ENCODE data around the gene CREBBP.

The CREBBP gene

GRCh38 chr16:3856367-3857141, 24.0 kb downstream of the CREBBP start:
- H3K4me3 ChIP-seq (ENCODE audit: low read depth, low read length), result no peak overlapping the region
- peaks cover 89% of the 10 kb centered on the region for H3K79me2 ChIP-seq (ENCODE audit: control insufficient read depth, insufficient read depth, low read length, unreplicated experiment)
- H3K27me3 ChIP-seq (ENCODE audit: insufficient read depth, low read length), result no peaks in the 10 kb centered on the region
- no peak overlapping the region for H3K27ac ChIP-seq (ENCODE audit: low read depth, low read length)
- no peak overlapping the region for H2AFZ ChIP-seq (ENCODE audit: low read length, unreplicated experiment)
- H3K36me3 ChIP-seq (ENCODE audit: insufficient read depth, low read length), result no peaks in the 10 kb centered on the region
- H3K4me1 ChIP-seq (ENCODE audit: control insufficient read depth, insufficient read depth, low read length, unreplicated experiment), result peaks cover 26% of the 10 kb centered on the region

GRCh38 chr16:3854750-3855541, 25.6 kb downstream of the CREBBP start:
- Histone ChIP-seq H3K36me3 (ENCODE audit: insufficient read depth, low read length) (no peaks in the 10 kb centered on the region), H3K79me2 (ENCODE audit: control insufficient read depth, insufficient read depth, low read length, unreplicated experiment) (peaks cover 86% of the 10 kb centered on the region), H3K27me3 (ENCODE audit: insufficient read depth, low read length) (no peaks in the 10 kb centered on the region), H3K27ac (ENCODE audit: low read depth, low read length) (no peak overlapping the region), H3K4me3 (ENCODE audit: low read depth, low read length) (no peak overlapping the region), H2AFZ (ENCODE audit: low read length, unreplicated experiment) (no peak overlapping the region), H3K4me1 (ENCODE audit: control insufficient read depth, insufficient read depth, low read length, unreplicated experiment) (peaks cover 28% of the 10 kb centered on the region)

GRCh38 chr16:3850544-3850899, 30.0 kb downstream of the CREBBP start:
- peaks cover 15% of the 10 kb centered on the region for H3K4me1 ChIP-seq (ENCODE audit: control insufficient read depth, insufficient read depth, low read length, unreplicated experiment)
- H2AFZ ChIP-seq (ENCODE audit: low read length, unreplicated experiment), result no peak overlapping the region
- H3K27me3 ChIP-seq (ENCODE audit: insufficient read depth, low read length), result no peaks in the 10 kb centered on the region
- H3K4me3 ChIP-seq (ENCODE audit: low read depth, low read length), result no peak overlapping the region
- peaks cover 82% of the 10 kb centered on the region for H3K79me2 ChIP-seq (ENCODE audit: control insufficient read depth, insufficient read depth, low read length, unreplicated experiment)
- H3K27ac ChIP-seq (ENCODE audit: low read depth, low read length), result no peak overlapping the region
- peaks cover 15% of the 10 kb centered on the region; the same call in 1 of the 2 replicates for H3K36me3 ChIP-seq (ENCODE audit: insufficient read depth, low read length)

GRCh38 chr16:3849751-3850543, 30.6 kb downstream of the CREBBP start:
- H2AFZ ChIP-seq (ENCODE audit: low read length, unreplicated experiment), result no peak overlapping the region
- H3K4me3 ChIP-seq (ENCODE audit: low read depth, low read length), result no peak overlapping the region
- peaks cover 83% of the 10 kb centered on the region for H3K79me2 ChIP-seq (ENCODE audit: control insufficient read depth, insufficient read depth, low read length, unreplicated experiment)
- peak overlapping the region; percentile 43; the same call in 1 of the 2 replicates for H3K27ac ChIP-seq (ENCODE audit: low read depth, low read length)
- H3K27me3 ChIP-seq (ENCODE audit: insufficient read depth, low read length), result no peaks in the 10 kb centered on the region
- H3K4me1 ChIP-seq (ENCODE audit: control insufficient read depth, insufficient read depth, low read length, unreplicated experiment), result peaks cover 15% of the 10 kb centered on the region
- peaks cover 15% of the 10 kb centered on the region; the same call in 1 of the 2 replicates for H3K36me3 ChIP-seq (ENCODE audit: insufficient read depth, low read length)

- H3K27ac ChIP-seq (ENCODE audit: low read depth, low read length), result no peak overlapping the region
Measured at GRCh38 chr16:3846595-3847091, 33.9 kb downstream of the CREBBP start.

GRCh38 chr16:3846087-3846486, 34.4 kb downstream of the CREBBP start:
- Histone ChIP-seq H3K27ac (ENCODE audit: low read depth, low read length) (no peak overlapping the region), H3K4me3 (ENCODE audit: low read depth, low read length) (no peak overlapping the region), H3K79me2 (ENCODE audit: control insufficient read depth, insufficient read depth, low read length, unreplicated experiment) (peaks cover 84% of the 10 kb centered on the region)

More at GRCh38 chr16:3846595-3847091, 33.9 kb downstream of the CREBBP start:
- no peak overlapping the region for H2AFZ ChIP-seq (ENCODE audit: low read length, unreplicated experiment)
- H3K27me3 ChIP-seq (ENCODE audit: insufficient read depth, low read length), result no peaks in the 10 kb centered on the region
- H3K79me2 ChIP-seq (ENCODE audit: control insufficient read depth, insufficient read depth, low read length, unreplicated experiment), result peaks cover 78% of the 10 kb centered on the region
- H3K36me3 ChIP-seq (ENCODE audit: insufficient read depth, low read length), result peaks cover 15% of the 10 kb centered on the region; the same call in 1 of the 2 replicates
- H3K4me1 ChIP-seq (ENCODE audit: control insufficient read depth, insufficient read depth, low read length, unreplicated experiment), result peaks cover 15% of the 10 kb centered on the region
- no peak overlapping the region for H3K4me3 ChIP-seq (ENCODE audit: low read depth, low read length)

GRCh38 chr16:3842994-3843393, 37.5 kb downstream of the CREBBP start:
- Histone ChIP-seq H2AFZ (ENCODE audit: low read length, unreplicated experiment) (no peak overlapping the region), H3K4me3 (ENCODE audit: low read depth, low read length) (no peak overlapping the region), H3K36me3 (ENCODE audit: insufficient read depth, low read length) (peaks cover 9% of the 10 kb centered on the region; the same call in 1 of the 2 replicates), H3K27me3 (ENCODE audit: insufficient read depth, low read length) (no peaks in the 10 kb centered on the region), H3K27ac (ENCODE audit: low read depth, low read length) (no peak overlapping the region), H3K4me1 (ENCODE audit: control insufficient read depth, insufficient read depth, low read length, unreplicated experiment) (peaks cover 10% of the 10 kb centered on the region), H3K79me2 (ENCODE audit: control insufficient read depth, insufficient read depth, low read length, unreplicated experiment) (peaks cover 82% of the 10 kb centered on the region)

More at GRCh38 chr16:3846087-3846486, 34.4 kb downstream of the CREBBP start:
- Histone ChIP-seq H3K4me1 (ENCODE audit: control insufficient read depth, insufficient read depth, low read length, unreplicated experiment) (peaks cover 15% of the 10 kb centered on the region), H3K27me3 (ENCODE audit: insufficient read depth, low read length) (no peaks in the 10 kb centered on the region), H2AFZ (ENCODE audit: low read length, unreplicated experiment) (no peak overlapping the region), H3K36me3 (ENCODE audit: insufficient read depth, low read length) (peaks cover 15% of the 10 kb centered on the region; the same call in 1 of the 2 replicates)

- no peak overlapping the region for H3K4me3 ChIP-seq (ENCODE audit: low read depth, low read length)
- H3K79me2 ChIP-seq (ENCODE audit: control insufficient read depth, insufficient read depth, low read length, unreplicated experiment), result peaks cover 79% of the 10 kb centered on the region
- H3K4me1 ChIP-seq (ENCODE audit: control insufficient read depth, insufficient read depth, low read length, unreplicated experiment), result peaks cover 10% of the 10 kb centered on the region
- H3K27me3 ChIP-seq (ENCODE audit: insufficient read depth, low read length), result no peaks in the 10 kb centered on the region
- no peak overlapping the region for H3K27ac ChIP-seq (ENCODE audit: low read depth, low read length)
- H3K36me3 ChIP-seq (ENCODE audit: insufficient read depth, low read length), result peaks cover 8% of the 10 kb centered on the region; the same call in 1 of the 2 replicates
- H2AFZ ChIP-seq (ENCODE audit: low read length, unreplicated experiment), result no peak overlapping the region
Measured at GRCh38 chr16:3841729-3842508, 38.6 kb downstream of the CREBBP start.

- Histone ChIP-seq H3K27ac (ENCODE audit: low read depth, low read length) (no peak overlapping the region), H3K79me2 (ENCODE audit: control insufficient read depth, insufficient read depth, low read length, unreplicated experiment) (peaks cover 67% of the 10 kb centered on the region), H3K27me3 (ENCODE audit: insufficient read depth, low read length) (no peaks in the 10 kb centered on the region), H3K4me3 (ENCODE audit: low read depth, low read length) (no peak overlapping the region), H3K4me1 (ENCODE audit: control insufficient read depth, insufficient read depth, low read length, unreplicated experiment) (peaks cover 10% of the 10 kb centered on the region), H3K36me3 (ENCODE audit: insufficient read depth, low read length) (no peaks in the 10 kb centered on the region), H2AFZ (ENCODE audit: low read length, unreplicated experiment) (no peak overlapping the region)
Measured at GRCh38 chr16:3839402-3840184, 40.9 kb downstream of the CREBBP start.
